HL-60 (cell line): ENCODE measurements around the gene ENOX1.

Source experiments
- CTCF ChIP-seq: IDR thresholded peaks from one replicate; pipeline ENCODE4 v1.5.1; 2011; ENCODE audit warnings: low read length, control low read depth, inconsistent platforms; ENCODE audit not compliant: insufficient read depth
- GABPA ChIP-seq: IDR thresholded peaks from 2 replicates; pipeline ENCODE4 v1.6.1; 2012; ENCODE audit warnings: low read depth

GRCh38 chr13:43200307-43200706 is 586.5 kb downstream of the ENOX1 start:
- TF ChIP-seq CTCF (no peak), GABPA (no peak)
